ENCODE measurements around the gene SRGN. TPM values are rescaled to one million over a fixed set of nuclear protein-coding genes. Genes with fewer than 3 reads are reported as not detected.
"Not testable (repeated sequence)": the region's sequence is repeated elsewhere in the genome, so short reads cannot be mapped to it uniquely, and the experiment has no call there.

SRGN gene
- total and polyA plus RNA-seq, 2 donors (not counting 1 experiment from before 2014, with no cell fraction given), result 47.3 to 52.3 TPM

- ChIA-PET POLR2A (no interaction called here), CTCF (no interaction called here)
- peaks cover 0 to 13% of the 10 kb centered on the region in 2 experiments for H3K36me3 ChIP-seq (replicated peaks in 1 of 2; ENCODE audit: control extremely low read depth in 1 of 2, control insufficient read depth in 1 of 2, extremely low read depth in 1 of 2, insufficient read depth in 2 of 2, low read length in 1 of 2)
- ATAC-seq (ENCODE audit: low read depth) (no peak), DNase-seq (no peak)
- peaks cover 74% of the 10 kb centered on the region for H3K79me2 ChIP-seq (ENCODE audit: control insufficient read depth, insufficient read depth, low read length)
- Mint-ChIP-seq H3K27me3 (no peaks in the 10 kb centered on the region), H3K4me1 (peaks cover 16% of the 10 kb centered on the region), H3K9me3 (ENCODE audit: insufficient read depth) (no peaks in the 10 kb centered on the region), H3K4me3 (no peak overlapping the region), H3K27ac (no peak overlapping the region)
- H3K4me2 ChIP-seq (replicated peaks; ENCODE audit: low read depth, low read length, poor library complexity, severe bottlenecking), result no peak overlapping the region
- no peak overlapping the region for H3K9ac ChIP-seq (ENCODE audit: low read length)
- TF ChIP-seq CTCF (IDR thresholded peaks at IDR 0.05), result no peak
- no peak overlapping the region for H3K27ac ChIP-seq (ENCODE audit: low read length in 2 of 2)
- no peaks in the 10 kb centered on the region for H3K4me1 ChIP-seq (ENCODE audit: control insufficient read depth in 2 of 2, insufficient read depth in 2 of 2, low read length in 2 of 2)
- no CpG with 5 or more reads among the region's 1 CpG for WGBS (ENCODE audit: insufficient coverage)
- H2AFZ ChIP-seq (ENCODE audit: insufficient read depth, low read depth, low read length, poor library complexity, severe bottlenecking), result no peak overlapping the region
- intact Hi-C loops (cut with micrococcal nuclease), result no loop called here
- H4K20me1 ChIP-seq (ENCODE audit: control insufficient read depth, insufficient read depth, low read length, poor library complexity, severe bottlenecking), result peaks cover 9% of the 10 kb centered on the region
- no peaks in the 10 kb centered on the region for H3K27me3 ChIP-seq (replicated peaks in 1 of 4; ENCODE audit: control extremely low read depth in 1 of 4, control insufficient read depth in 3 of 4, insufficient read depth in 4 of 4, low read length in 3 of 4)
- no peak overlapping the region for H3K4me3 ChIP-seq (ENCODE audit: control extremely low read depth in 1 of 5, extremely low read depth in 1 of 5, insufficient read depth in 1 of 5, low read depth in 2 of 5, low read length in 4 of 5)
- no peaks in the 10 kb centered on the region for H3K9me3 ChIP-seq (ENCODE audit: control extremely low read depth in 1 of 3, control insufficient read depth in 2 of 3, insufficient read depth in 1 of 3, low read length in 2 of 3)
Observed at GRCh38 chr10:69141304-69141703, 53.4 kb downstream of the SRGN start.

- H3K4me3 Mint-ChIP-seq; H3K9ac ChIP-seq (ENCODE audit: low read length); H3K27ac ChIP-seq (ENCODE audit: low read length in 2 of 2); H3K27ac Mint-ChIP-seq; H4K20me1 ChIP-seq (ENCODE audit: control insufficient read depth, insufficient read depth, low read length, poor library complexity, severe bottlenecking); ATAC-seq (ENCODE audit: low read depth); DNase-seq; H3K4me2 ChIP-seq (replicated peaks; ENCODE audit: low read depth, low read length, poor library complexity, severe bottlenecking); CTCF ChIA-PET; H3K9me3 Mint-ChIP-seq (ENCODE audit: insufficient read depth); intact Hi-C loops (cut with micrococcal nuclease); H2AFZ ChIP-seq (ENCODE audit: insufficient read depth, low read depth, low read length, poor library complexity, severe bottlenecking); H3K4me3 ChIP-seq (ENCODE audit: control extremely low read depth in 1 of 5, extremely low read depth in 1 of 5, insufficient read depth in 1 of 5, low read depth in 2 of 5, low read length in 4 of 5); H3K4me1 ChIP-seq (ENCODE audit: control insufficient read depth in 2 of 2, insufficient read depth in 2 of 2, low read length in 2 of 2); POLR2A ChIA-PET; H3K27me3 Mint-ChIP-seq; H3K27me3 ChIP-seq (replicated peaks in 1 of 4; ENCODE audit: control extremely low read depth in 1 of 4, control insufficient read depth in 3 of 4, insufficient read depth in 4 of 4, low read length in 3 of 4); H3K9me3 ChIP-seq (ENCODE audit: control extremely low read depth in 1 of 3, control insufficient read depth in 2 of 3, insufficient read depth in 1 of 3, low read length in 2 of 3): not testable (repeated sequence)
- WGBS (ENCODE audit: insufficient coverage), result no CpG with 5 or more reads among the region's 3 CpGs
- Histone ChIP-seq H3K36me3 (replicated peaks in 1 of 2; ENCODE audit: control extremely low read depth in 1 of 2, control insufficient read depth in 1 of 2, extremely low read depth in 1 of 2, insufficient read depth in 2 of 2, low read length in 1 of 2) (peaks cover 0 to 10% of the 10 kb centered on the region in 2 experiments), H3K79me2 (ENCODE audit: control insufficient read depth, insufficient read depth, low read length) (peaks cover 78% of the 10 kb centered on the region)
- peaks cover 20% of the 10 kb centered on the region for H3K4me1 Mint-ChIP-seq
Observed at GRCh38 chr10:69142074-69142473, 54.2 kb downstream of the SRGN start.
